NCI-H2081 (cell line): Measurements from ENCODE around the gene SYNC.
"Not testable (repeated sequence)": the region's sequence is repeated elsewhere in the genome, so short reads cannot be mapped to it uniquely, and the experiment has no call there.

ENCODE experiments used
- DNase-seq, 2 experiments: peaks; one replicate each; lab custom pipeline; 2025; lab: John Stamatoyannopoulos, UW

The SYNC gene

DNA sequence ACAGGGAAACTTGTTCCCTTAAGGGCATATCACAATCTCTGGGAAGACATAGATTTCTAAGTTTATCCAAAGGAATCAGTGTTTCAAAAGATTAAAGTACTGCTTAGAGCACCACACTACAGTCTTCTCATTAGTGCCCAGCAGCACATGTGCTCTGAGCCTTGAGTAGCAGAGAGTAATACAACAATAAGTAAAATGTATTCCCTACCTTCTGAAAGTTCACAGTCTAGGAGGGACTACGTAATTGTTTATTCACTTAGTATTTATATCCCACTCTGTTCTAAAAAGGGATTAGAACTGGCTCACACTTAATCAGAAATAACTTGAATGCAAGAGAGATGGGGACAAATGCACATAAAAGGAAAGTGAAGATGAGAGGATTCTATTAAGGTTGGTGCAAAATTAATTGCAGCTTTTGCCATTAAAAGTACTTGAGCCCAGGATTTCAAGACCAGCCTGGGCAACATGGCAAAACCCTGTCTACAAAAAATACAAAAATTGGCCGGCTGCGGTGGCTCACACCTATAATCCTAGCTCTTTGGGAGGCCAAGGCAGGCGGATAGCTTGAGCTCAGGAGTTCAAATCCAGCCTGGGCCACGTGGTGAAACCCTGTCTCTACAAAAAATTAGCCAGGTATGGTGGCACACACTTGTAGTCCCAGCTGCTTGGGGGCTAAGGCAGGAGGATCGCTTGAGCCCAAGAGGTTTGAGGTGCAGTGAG, 9.0 kb downstream of the SYNC start:
- no peak for DNase-seq

DNA sequence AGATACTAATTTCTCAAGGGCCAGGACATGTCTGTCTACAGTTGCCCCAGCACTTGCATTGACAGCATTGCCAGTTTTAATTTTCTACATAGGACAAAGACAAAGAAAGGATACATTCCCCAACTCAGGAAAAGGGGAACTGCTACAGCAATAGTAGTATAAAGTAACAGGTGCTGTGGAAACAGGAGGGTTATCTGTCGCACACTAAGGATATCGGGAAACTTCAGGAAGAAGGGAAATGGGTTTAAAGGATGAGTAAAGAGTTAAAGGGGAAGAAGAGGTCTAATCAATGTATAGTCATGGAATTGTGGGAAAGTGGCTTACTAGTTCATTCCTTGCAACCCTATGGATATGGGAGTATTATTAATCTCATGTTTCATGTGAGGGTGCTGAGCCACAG, 16.2 kb downstream of the SYNC start:
- DNase-seq = no peak

DNA sequence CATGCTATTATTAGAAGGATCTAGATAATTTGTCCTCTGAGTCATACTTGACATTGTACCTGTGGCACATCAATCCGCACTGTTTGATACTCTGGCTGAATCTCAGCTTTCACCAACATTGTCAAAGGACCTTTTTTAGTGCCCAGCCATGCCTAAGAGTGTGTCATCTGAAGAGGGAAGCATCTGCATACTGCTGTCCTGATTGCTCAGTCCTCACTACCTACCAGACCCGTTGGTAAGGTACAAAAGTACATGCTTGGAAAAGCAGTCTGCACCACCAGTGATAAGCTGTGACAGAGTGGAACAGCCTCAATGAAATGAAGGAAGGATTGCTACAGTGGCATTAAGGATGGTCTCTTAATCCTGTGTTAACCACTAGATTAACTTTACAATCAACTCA, 17.1 kb downstream of the SYNC start:
- DNase-seq = no peak

DNA sequence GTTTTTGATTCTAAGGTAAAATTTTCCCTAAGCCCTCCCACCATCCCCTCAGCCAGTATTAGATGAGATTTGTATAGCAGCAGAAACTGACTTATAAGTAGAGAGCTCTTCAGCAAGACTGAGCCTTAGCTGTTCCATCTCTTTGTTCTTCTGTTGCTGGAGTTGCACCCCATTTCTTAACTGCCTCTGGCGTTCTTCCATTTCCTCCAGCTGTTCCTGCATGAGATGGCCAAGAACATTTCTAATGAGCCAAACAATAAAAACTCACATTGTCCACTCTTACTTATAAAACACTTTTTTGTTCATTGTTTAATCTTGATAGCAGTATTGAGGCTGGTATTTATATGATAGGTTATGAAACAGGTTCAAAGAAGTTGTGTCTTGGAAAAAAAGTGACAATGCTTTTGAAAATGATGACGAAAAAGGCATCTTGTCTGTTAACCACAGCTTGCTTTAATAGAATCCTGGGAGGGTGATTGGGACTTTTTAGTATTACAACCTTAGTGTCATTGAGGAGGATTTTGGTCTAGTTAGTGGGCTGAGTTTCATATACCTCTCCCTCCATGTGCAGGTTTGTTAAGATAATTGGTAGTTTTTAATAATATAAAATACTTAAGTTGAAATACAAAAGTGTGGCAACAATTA, 18.3 kb downstream of the SYNC start:
- DNase-seq = no peak

DNA sequence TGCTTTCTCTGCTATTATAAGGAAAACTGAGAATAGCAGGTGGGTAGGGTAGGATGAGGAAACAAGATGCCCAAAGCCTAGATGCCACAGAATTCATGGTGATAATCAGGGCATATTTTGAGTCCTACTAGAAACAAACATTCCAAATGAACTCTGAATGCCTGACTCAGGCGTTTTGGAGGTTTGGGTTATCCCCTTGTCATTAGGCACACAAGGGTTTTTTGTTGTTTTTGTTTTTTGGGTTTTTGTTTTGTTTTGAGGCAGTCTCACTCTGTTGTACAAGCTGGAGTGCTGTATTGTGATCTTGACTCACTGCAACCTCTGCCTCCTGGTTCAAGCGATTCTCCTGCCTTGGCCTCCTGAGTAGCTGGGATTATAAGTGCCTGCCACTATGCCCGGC, 19.2 kb downstream of the SYNC start:
- no peak for DNase-seq

DNA sequence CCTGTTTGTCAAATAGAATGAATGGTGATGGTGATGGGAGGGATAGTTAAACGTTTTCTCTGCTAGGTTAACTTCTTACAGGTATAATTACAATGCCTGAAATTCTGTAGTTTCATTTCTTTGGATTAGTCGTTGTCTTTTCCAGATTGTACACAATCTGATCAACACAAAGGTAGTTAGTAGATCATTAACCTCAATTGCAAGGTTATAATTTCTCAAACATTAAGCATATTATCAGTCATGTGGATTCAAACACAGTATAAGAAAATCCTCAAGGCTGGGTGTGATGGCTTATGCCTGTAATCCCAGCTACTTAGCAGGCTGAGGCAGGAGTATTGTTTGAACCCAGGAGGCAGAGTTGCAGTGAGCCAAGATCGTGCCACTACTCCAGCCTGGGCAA, 20.6 kb downstream of the SYNC start:
- no peak for DNase-seq

DNA sequence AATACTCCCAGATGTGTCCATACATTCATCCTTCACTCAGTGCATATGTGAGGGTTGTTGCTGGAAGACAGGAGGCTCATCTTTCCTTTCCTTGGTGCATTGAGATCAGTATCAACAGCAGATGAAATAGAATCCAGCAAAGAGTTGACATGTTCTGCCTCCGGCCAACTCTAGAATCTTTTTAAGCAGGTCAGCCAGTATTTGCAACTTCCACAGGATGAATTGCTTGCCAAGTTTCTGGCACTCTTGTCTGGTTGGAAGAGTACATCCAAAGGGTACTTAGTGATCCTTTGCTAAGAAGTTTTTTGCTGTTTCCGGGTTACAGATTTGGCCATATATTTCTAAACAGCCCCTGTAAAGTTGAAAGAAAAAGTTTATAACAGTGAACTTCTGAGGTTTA, 21.1 kb downstream of the SYNC start:
- DNase-seq = no peak

DNA sequence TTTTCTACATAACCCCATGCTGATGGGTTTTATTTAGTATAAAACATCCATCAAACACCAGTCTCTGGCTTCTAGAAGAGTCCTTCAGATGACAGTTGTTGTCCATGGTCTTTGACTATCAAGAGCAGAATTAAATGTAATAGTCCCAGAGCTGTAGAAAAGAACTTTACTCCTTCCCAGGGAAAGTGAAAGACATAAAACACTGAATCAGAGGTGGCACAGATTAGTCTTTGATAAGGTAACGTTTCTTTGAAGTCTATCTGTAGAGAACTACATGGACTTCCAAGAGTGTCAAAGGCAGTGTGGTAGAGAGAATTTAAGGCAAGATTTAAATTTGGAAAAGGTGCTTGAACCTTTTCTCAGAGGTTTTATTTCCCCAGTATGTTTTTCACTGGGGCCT, 21.9 kb downstream of the SYNC start:
- DNase-seq = no peak

DNA sequence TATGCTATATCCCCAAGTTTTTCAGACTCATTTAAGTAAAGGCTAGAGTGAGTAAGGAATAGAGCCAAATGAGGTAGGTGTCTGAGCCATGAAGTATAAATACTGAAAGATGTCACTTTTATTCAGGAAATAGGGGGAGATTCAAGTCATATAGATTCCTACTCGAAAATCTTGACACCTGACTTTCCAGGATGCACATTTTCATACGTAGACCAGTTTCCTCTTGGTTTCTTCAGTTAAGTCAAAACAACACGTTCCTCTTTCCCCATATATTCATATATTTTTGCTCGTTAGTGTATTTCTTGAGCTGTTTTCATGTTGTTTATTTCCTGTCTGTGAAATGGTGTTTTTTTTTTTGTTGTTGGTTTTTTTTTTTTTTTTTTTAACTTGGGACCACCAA, 22.6 kb downstream of the SYNC start:
- DNase-seq = not testable (repeated sequence)

DNA sequence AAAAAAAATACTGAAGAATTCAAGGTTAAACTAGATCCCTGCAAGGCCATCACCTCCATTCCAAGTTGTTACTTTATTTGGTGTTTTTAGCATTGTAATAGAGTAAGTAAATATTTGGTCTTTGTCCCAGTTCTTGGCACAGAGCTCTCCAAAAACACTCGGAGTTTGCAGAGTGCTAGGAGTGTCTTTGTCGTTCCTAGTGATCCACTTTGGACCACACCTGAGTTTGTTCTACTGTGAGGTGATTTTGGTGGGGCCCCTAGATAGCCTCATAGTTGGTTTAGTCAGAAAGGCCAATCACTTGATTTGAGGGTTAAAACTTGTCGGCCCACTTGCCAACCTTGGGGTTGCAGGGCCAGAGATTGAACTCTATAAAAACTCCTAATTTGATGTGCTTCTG, 25.6 kb downstream of the SYNC start:
- DNase-seq = no peak

DNA sequence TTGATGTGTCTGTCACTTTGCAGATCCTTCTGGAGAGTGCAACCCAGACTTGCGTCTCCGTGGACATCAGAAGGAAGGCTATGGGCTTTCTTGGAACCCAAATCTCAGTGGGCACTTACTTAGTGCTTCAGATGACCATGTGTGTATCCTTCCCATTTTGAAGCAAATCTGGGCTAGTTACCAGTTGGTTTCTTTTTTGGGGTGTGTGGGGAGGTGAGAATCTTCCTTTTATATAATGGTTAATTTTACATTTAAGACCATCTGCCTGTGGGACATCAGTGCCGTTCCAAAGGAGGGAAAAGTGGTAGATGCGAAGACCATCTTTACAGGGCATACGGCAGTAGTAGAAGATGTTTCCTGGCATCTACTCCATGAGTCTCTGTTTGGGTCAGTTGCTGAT, 33.9 kb downstream of the SYNC start:
- DNase-seq = not testable (repeated sequence)

DNA sequence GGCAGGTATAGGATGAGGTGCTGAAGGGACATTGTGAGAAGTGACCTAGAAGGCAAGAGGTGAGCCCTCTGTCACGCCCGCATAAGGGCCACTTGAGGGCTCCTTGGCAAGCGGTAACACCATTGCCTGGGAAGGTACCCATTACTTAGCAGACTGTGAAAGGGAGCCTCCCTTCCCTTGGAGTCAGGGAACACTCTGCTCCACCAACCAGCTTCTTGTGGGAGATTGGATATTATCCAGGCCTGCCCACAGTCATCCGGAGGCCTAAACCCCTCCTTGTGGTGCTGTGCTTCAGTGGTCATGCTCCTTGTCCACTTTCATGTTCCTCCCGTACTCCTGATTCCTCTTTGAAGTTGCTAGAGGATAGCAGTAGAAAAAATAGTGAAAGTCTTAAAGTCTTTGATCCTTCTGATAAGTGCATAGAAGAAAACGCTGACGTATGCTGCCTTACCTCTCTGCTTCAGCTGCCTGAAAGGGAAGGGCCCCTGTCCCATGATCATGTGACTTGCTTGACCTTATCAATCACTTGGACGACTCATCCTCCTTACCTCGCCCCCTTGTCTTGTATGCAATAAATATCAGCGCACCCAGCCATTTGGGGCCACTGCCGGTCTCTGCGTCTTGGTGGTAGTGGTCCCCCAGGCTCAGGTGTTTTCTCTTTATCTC, 35.5 kb downstream of the SYNC start:
- no peak for DNase-seq

DNA sequence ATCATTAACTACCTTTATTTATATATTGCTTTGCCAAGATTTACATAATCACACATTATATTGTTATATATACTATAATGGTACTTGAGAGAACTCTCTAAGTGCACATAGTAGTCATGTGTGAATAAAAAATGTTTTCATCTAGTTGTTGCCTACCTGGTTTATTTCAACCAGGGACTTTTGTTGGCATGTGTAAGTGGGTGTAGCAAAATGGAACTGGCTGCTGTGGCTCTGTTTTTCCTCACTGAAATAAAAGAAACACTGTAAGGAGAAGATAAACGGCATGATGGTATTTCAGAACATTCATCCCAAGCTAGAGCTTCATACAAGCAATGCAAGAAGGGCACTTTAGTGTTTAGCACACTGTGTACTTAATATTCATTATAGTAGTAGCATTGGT, 36.7 kb downstream of the SYNC start:
- DNase-seq = no peak

DNA sequence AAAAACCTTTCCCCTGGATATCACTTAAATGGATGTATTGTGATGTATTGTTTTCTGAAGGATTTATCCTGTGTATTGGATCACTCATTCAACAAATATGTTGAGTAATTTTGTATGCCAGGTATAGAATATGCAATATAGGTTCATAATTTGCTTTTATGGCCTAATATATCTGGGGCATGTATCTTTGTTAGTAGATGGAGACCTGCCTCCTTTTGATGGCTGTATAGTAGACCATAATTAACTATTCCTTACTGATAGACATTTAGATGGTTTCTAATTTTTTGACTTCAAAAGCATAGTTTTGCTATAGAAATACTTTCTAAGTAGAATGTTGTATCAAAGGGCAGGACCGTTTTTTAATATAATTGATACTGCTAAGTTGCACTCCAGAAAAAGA, 43.0 kb downstream of the SYNC start:
- DNase-seq = no peak

DNA sequence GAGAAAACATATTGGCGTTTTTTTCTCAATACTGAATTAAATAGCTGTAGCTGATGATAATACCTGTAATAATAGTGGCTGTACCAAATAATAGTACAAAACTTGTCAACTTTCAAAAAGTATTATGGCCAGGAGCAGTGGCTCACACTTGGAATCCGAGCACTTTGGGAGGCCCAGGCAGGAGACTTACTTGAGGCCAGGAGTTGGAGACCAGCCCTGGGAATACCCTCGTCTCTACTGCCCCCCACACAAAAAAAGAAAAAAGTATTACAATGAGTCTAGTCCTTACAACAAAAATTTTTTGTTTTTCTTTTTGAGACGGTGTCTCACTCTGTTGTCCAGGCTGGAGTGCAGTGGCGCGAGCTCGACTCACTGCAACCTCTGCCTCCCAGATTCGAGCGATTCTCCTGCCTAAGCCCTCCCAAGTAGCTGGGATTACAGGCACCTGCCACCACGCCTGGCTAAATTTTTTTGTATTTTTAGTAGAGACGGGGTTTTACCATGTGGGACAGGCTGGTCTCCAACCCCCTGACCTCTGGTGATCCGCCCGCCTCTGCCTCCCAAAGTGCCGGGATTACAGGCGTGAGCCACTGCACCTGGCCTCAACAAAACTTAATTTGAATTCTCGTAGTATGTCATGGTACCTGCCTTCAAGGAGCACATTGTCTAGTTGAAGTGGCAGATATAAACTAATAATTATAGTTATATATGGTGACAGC, 50.2 kb downstream of the SYNC start:
- no peak for DNase-seq

DNA sequence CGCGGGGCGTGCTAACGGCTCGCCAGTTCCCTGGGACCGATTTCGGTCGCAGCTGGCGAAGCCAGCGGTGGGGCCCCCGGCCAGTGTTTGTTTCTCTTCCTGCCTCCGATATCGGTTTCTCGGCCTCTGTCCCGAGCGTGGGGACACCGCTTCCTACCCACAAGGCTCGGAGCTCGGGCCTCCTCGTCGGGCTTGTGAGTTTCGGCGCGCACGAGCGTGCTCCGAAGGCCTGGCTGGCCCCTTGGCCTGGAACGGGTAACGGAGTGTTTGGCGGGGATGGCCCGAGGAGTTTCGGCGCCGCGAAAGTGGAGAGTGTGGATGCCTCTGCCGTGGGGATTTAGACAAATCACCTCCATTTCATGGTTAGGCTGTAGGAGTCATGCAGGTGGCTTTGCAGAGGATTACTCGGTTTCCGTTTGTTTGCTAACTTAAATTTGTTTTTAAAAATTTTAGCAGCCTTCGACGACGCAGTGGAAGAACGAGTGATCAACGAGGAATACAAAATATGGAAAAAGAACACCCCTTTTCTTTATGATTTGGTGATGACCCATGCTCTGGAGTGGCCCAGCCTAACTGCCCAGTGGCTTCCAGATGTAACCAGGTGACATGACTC, 51.0 kb downstream of the SYNC start:
- DNase-seq = peak in 1 of 2 experiments; percentile 51

DNA sequence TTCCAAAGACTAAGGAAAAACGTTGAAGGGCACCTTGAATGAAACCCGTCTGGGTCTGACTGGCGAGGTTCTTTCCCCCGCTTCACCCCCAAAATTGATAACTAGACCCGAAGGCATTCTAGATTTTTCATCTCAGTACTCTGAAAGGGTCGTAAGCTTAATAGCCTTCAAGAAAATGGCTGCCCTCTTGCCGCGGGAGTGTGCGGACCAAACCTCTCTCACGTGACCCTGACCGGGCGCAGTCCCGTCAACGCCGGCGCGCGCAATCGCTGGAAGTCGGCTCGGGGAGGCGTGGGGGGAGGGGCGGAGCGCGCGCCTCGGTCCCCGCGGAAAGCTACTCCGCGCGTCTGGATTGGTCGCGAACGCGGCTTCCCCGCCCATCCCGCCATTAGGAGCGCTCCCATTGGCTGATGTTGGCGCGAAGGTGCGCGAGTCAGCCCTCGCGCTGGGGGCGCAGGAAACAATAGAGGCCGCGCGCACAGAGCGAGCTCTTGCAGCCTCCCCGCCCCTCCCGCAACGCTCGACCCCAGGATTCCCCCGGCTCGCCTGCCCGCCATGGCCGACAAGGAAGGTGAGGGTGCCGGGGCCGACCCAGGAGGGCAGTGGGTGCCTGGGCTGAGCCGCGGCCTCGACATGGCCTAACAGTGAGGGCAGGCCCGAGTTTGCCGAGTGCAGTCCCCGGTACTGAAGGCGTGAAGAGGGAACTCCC, 51.7 kb downstream of the SYNC start, which contains the start of gene RBBP4:
TSS of gene RBBP4 (plus strand) at position 457 of the 709 bp plus-strand sequence. CDS start at position 556, 99 bp downstream.
- DNase-seq = peak; percentile 99

DNA sequence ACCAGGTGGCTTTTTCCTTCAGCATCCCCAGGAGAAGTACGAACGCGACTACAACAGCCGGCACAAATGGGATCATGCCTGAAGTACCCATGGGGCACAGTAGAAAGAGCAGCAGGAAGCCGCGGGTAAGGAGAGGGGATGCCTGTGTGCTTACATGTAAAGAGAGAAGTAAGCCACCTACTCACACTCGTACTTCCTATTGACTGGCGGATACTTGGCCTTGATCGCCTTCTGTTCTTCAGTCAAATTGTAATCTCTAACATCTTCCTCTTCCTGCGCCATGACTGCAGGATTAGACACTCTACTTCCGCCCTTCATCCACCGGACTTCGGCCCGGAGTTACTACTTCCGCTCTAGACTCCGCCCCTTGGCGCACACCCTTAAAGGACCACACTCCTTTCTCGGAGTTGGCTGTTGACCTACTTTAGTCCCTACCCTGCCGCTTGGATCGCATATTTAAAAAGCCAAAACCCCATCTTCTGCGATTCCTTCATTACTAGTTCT, 52.3 kb downstream of the SYNC start, which contains the start of gene ZBTB8OS:
TSS of gene ZBTB8OS (minus strand) at position 303 of the 504 bp plus-strand sequence. CDS start at position 282, 21 bp downstream.
- DNase-seq = peak; percentile 97

DNA sequence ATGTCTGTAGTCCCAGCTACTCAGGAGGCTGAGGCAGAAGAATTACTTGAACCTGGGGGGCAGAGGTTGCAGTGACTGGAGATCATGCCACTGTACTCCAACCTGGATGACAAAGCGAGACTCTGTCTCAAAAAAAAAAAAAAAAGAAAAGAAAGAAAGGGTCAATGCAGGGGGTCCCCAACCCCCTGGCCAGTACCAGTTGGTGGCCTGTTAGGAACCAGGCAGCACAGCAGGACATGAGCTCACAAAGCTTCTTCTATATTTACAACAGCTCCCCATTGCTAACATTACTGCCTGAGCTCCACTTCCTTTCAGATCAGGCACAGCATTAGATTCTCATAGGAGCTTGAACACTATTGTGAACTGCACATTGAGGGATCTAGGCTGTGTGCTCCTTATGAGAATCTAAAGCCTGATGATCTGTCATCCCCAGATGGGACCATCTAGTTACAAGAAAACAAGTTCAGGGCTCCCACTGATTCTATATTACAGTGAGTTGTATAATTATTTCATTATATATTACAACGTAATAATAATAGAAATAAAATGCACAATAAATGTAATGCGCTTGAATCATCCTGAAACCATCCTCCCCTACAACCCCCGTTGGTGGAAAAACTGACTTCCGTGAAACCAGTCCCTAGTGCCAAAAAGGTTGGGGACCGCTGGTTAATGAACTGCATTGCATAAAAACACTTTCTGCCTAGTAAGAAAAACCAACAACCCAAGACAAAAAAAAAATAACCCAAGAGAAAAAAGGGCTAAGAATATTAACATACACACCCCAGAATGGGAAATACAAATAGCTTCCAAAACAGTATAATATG, 55.0 kb downstream of the SYNC start:
- no peak for DNase-seq

DNA sequence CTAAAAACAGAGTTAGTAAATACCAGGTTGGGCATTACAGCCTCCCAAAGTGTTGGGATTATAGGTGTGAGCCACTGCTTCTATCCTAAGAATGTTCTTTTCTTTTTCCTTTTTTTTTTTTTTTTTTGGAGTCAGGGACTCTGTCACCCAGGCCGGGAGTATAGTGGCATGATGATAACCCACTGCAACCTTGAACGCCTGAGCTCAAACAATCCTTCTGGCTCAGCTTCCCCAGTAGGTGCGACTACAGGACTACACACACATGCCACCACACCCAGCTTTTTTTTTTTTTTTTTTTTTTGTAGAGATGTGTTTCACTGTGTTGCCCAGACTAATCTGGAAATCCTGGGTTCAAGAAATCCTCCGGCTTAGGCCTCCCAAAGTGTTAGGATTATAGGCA, 58.1 kb downstream of the SYNC start:
- DNase-seq = no peak
